Upper lobe of left lung (tissue), 4 donors: ENCODE results near the gene FCN1.

Source experiments
- EP300 ChIP-seq, 4 donors: sonication (generic); formaldehyde crosslinking; IDR thresholded peaks; one replicate each; pipeline ENCODE4 v1.5.1; 2017; ENCODE audit warnings: antibody characterized with exemption in 4 of 4, control low read depth in 2 of 4
- POLR2A ChIP-seq, 4 donors: fragments of 450-650 bp; IDR thresholded peaks; one replicate each; pipeline ENCODE4 v1.5.1; 2016 to 2017; ENCODE audit warnings: antibody characterized with exemption in 4 of 4, mild to moderate bottlenecking in 2 of 4
- POLR2AphosphoS5 ChIP-seq, 2 donors: sonication (generic); formaldehyde crosslinking; IDR thresholded peaks; one replicate each; pipeline ENCODE4 v1.5.1; 2017; ENCODE audit warnings: antibody characterized with exemption in 2 of 2
- TF ChIP-seq, protein P1 (sequence below), 6 experiments: fragments of 450-650 bp in 4 of 6; fragments of 200-600 bp in 2 of 6; sonication (generic) in 2 of 6; IDR thresholded peaks; one replicate each; pipeline ENCODE4 v1.5.1; 2016 to 2019; ENCODE audit warnings: antibody characterized with exemption in 6 of 6

DNA sequence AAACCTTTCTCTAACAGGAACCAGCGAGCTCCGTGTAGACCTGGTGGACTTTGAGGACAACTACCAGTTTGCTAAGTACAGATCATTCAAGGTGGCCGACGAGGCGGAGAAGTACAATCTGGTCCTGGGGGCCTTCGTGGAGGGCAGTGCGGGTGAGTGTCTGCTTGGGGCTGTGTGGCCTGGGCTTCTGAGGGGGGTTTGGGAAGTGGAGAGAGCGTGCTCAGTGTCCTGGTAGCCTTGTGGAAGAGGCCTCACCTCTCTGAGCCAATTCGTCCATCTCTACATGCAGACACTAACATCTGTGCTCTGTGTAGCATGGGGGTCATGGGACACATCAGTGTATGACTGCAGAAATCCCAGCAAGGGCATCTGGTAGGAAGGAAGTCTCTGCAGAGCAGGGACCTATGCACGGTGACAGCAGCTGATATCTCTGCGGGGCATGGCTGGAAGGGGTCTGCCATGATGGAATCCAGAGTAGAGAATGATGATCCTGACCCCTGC lies 31.2 kb downstream of the FCN1 start:
- TF ChIP-seq POLR2AphosphoS5 (IDR thresholded peaks at IDR 0.05) (no peak), POLR2A (IDR thresholded peaks at IDR 0.05) (no peak), EP300 (IDR thresholded peaks at IDR 0.05) (no peak)
- TF ChIP-seq, protein P1, sequence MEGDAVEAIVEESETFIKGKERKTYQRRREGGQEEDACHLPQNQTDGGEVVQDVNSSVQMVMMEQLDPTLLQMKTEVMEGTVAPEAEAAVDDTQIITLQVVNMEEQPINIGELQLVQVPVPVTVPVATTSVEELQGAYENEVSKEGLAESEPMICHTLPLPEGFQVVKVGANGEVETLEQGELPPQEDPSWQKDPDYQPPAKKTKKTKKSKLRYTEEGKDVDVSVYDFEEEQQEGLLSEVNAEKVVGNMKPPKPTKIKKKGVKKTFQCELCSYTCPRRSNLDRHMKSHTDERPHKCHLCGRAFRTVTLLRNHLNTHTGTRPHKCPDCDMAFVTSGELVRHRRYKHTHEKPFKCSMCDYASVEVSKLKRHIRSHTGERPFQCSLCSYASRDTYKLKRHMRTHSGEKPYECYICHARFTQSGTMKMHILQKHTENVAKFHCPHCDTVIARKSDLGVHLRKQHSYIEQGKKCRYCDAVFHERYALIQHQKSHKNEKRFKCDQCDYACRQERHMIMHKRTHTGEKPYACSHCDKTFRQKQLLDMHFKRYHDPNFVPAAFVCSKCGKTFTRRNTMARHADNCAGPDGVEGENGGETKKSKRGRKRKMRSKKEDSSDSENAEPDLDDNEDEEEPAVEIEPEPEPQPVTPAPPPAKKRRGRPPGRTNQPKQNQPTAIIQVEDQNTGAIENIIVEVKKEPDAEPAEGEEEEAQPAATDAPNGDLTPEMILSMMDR (IDR thresholded peaks at IDR 0.05) = no peak
